GM12875 (cell line): ENCODE measurements around the gene GRID2IP.

Experiments
- H3K4me3 ChIP-seq: one replicate; pipeline ENCODE4 v1.5.1; 2011; ENCODE audit warnings: low read depth, low read length, control low read depth
- CTCF ChIP-seq: IDR thresholded peaks from 2 replicates; pipeline ENCODE4 v1.5.1; 2011; ENCODE audit warnings: low read depth, mild to moderate bottlenecking, control low read depth, inconsistent platforms, low read length, moderate library complexity, borderline replicate concordance; ENCODE audit not compliant: insufficient read depth

Gene GRID2IP

GRCh38 chr7:6529643-6530042 is 21.6 kb downstream of the GRID2IP start:
- no peak overlapping the region for H3K4me3 ChIP-seq
- no peak for TF ChIP-seq CTCF

- TF ChIP-seq CTCF, result no peak
- no peak overlapping the region for H3K4me3 ChIP-seq
These were observed 22.7 kb downstream of the GRID2IP start for GRCh38 chr7:6528401-6529130.

GRCh38 chr7:6526997-6527378 is 24.3 kb downstream of the GRID2IP start:
- H3K4me3 ChIP-seq, result no peak overlapping the region
- TF ChIP-seq CTCF, result no peak

- no peak for TF ChIP-seq CTCF
- H3K4me3 ChIP-seq, result no peak overlapping the region
These were observed 30.9 kb downstream of the GRID2IP start for GRCh38 chr7:6520163-6520981.

- H3K4me3 ChIP-seq, result no peak overlapping the region
- TF ChIP-seq CTCF, result peak; percentile 87
These were observed 34.8 kb downstream of the GRID2IP start for GRCh38 chr7:6516387-6516983.

- no peak overlapping the region for H3K4me3 ChIP-seq
- no peak for TF ChIP-seq CTCF
These were observed 37.7 kb downstream of the GRID2IP start for GRCh38 chr7:6513541-6513940.
